Lower leg skin (tissue), 4 donors: Measurements from ENCODE around the gene CD34. TPM values are rescaled to one million over a fixed set of nuclear protein-coding genes. Genes with fewer than 3 reads are reported as not detected.

ENCODE experiments used
- DNase-seq, 2 donors: peaks; one replicate each; pipeline ENCODE4 v3.0.0-alpha.2; 2019; ENCODE audit warnings: low spot score in 2 of 2
- H3K4me3 ChIP-seq: fragments of 200-600 bp; sonication (generic); 2 replicates; pipeline ENCODE4 v1.5.1; 2017; ENCODE audit warnings: mild to moderate bottlenecking, low read depth; ENCODE audit not compliant: poor library complexity, severe bottlenecking
- POLR2A ChIP-seq, 2 donors: fragments of 450-650 bp; IDR thresholded peaks; one replicate each; pipeline ENCODE4 v1.6.1; 2016 to 2017; ENCODE audit warnings: antibody characterized with exemption in 2 of 2, mild to moderate bottlenecking in 1 of 2, moderate library complexity in 1 of 2
- WGBS, 2 donors: methylation state at CpG; one replicate each; pipeline ENCODE4 v1.1.5; 2018; 5-methylcytosine and 5-hydroxymethylcytosine counted together
- intact Hi-C: fragments of 100-400 bp; cut with DNase I; formaldehyde crosslinking; loops from one replicate; pipeline ENCODE4 v1.15.0; 2023; ENCODE audit warnings: low total_unique reads
- total RNA-seq, 4 donors: library from RNA; depleted of rRNA; stranded (reverse); fragments of >200 nt; gene quantifications; one replicate each; pipeline ENCODE4 v1.1.0, GENCODE V29; 2016
- TF ChIP-seq, protein P1 (sequence below), 3 donors: fragments of 450-650 bp; IDR thresholded peaks; one replicate each; pipeline ENCODE4 v1.5.1; 2016; ENCODE audit warnings: antibody characterized with exemption in 3 of 3, mild to moderate bottlenecking in 3 of 3, moderate library complexity in 2 of 3

CD34 gene
- total RNA-seq, 4 donors from 2014 or later, result 8.5 to 45.5 (median 26.0) TPM

DNA sequence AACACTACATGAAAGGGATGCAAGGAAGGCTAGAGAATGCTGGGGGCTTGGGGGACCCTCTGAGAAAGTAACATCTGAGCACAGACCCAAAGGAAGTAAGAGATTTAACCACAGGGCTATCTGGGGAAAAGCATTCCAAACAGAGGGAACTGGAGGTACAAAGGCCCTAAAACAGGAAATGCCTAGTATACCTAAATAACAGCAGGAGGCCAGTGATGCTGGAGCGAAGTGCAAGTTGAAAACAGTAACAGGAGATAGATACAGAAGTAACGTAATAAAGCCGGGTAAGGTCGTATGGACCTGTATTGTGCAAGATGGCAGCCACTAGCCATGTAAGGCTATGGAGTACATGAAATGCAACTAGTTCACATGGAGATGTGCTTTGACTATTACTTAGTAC, 52.1 kb downstream of the CD34 start:
- no peak for TF ChIP-seq POLR2A (IDR thresholded peaks at IDR 0.05)
- TF ChIP-seq, protein P1, sequence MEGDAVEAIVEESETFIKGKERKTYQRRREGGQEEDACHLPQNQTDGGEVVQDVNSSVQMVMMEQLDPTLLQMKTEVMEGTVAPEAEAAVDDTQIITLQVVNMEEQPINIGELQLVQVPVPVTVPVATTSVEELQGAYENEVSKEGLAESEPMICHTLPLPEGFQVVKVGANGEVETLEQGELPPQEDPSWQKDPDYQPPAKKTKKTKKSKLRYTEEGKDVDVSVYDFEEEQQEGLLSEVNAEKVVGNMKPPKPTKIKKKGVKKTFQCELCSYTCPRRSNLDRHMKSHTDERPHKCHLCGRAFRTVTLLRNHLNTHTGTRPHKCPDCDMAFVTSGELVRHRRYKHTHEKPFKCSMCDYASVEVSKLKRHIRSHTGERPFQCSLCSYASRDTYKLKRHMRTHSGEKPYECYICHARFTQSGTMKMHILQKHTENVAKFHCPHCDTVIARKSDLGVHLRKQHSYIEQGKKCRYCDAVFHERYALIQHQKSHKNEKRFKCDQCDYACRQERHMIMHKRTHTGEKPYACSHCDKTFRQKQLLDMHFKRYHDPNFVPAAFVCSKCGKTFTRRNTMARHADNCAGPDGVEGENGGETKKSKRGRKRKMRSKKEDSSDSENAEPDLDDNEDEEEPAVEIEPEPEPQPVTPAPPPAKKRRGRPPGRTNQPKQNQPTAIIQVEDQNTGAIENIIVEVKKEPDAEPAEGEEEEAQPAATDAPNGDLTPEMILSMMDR (IDR thresholded peaks at IDR 0.05), result no peak
- no peak overlapping the region for H3K4me3 ChIP-seq
- intact Hi-C loops, result no loop called here
- DNase-seq, result no peak
- WGBS, 2 donors, result 66 to 79% methylated on average over 4 of the region's 4 CpGs

DNA sequence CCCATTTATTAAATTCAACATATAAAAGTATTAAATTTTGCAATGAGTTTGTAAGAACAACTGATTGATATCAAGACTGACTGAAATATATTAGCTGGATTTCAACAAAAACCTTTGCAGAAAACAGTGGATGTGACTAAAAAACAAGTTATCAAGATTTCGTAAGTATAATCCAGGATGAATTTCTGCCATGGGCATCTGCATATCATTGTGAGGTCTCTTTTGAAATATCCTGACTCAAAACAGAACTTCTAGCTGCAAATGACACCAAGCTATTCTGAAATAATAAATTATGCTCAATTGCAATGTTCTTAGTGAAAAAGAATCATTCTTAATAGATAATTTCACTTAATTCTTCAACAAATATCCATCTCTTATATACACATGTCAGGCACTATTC, 52.6 kb downstream of the CD34 start:
- no peak for DNase-seq
- intact Hi-C loops, result no loop called here
- no peak for TF ChIP-seq POLR2A (IDR thresholded peaks at IDR 0.05)
- TF ChIP-seq, protein P1 (IDR thresholded peaks at IDR 0.05), result no peak
- WGBS, 2 donors, result 64 to 66% methylated on average over 1 of the region's 1 CpG
- H3K4me3 ChIP-seq, result no peak overlapping the region

DNA sequence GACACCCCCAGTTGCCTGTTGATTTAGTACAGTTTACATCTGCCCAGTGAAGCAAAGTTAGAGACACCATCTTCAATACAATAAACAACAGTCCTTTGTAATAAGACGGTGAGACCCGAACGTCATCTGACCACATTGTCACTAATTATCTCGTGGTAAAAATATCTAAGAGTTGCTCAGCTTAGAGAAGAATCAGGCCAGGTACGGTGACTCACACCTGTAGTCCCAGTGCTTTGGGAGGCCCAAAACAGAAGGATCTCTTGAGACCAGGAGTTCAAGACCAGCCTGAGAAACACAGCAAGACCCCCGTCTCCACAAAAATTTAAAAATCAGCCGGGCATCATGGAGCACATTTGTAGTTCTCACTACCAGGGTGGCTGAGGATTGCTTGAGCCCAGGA, 53.5 kb downstream of the CD34 start:
- 73 to 84% methylated on average over 7 of the region's 7 CpGs for WGBS, 2 donors
- intact Hi-C loops, result no loop called here
- TF ChIP-seq POLR2A (IDR thresholded peaks at IDR 0.05), result no peak
- TF ChIP-seq, protein P1 (IDR thresholded peaks at IDR 0.05), result no peak
- peak in 1 of 2 donors; percentile 39 for DNase-seq
- no peak overlapping the region for H3K4me3 ChIP-seq

DNA sequence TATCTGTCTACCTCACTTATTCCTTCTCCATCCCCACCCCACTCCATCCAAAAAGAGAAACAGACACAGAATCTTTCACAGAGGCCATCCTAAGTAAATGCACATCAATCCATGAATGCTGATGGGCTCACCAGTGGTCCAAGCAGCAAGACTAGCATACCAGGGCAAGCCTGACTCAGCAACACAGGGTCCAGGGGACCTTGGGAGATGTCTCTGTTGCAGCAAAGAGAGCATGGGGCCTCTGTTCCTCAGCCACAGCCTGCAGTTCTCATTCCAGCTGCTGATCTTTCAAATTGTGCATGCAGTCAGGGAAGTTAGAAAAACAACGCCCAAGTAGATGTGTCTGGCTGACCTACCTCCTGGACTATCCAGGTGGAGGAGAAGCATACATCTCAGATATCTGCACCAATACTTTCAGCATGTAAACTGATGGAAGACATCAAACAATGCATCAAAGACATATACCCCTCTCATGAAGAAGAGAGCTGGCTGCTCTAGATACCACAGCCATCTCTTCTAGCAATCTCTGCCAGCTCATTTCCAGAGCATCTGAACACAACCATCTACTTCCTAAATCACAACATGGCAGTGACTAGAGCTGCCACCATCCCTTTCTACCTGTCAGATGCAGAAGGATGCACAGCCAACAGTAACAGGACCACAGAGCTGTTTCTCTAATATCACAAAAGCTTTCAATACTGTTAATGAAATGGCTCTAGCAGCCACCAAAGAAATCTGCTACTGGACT, 54.5 kb downstream of the CD34 start:
- no peak for TF ChIP-seq POLR2A (IDR thresholded peaks at IDR 0.05)
- TF ChIP-seq, protein P1 (IDR thresholded peaks at IDR 0.05), result no peak
- peak in 1 of 2 donors; percentile 72 for DNase-seq
- H3K4me3 ChIP-seq, result no peak overlapping the region
- intact Hi-C loops, result no loop called here
- 53 to 100% methylated on average over 1 of the region's 1 CpG for WGBS, 2 donors

DNA sequence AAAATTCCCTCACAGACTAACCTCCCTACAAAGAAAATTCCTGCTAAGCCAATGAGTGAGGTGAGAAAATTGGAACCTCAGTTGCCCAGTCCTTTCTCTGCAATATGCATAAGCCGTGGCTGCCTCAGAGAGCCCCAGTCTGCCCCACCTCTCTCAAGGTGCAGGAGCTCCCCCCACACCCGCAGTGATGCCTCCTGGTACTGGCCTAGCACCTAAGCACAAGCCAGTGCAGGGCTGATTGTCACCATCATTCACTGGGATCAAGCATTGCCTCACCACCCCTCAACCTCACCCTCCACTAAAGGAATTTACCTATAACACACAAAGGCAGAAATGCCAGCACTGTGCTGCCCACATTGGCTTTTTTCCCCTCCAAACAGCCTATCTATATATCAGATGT, 56.9 kb downstream of the CD34 start:
- no peak overlapping the region for H3K4me3 ChIP-seq
- no peak for TF ChIP-seq POLR2A (IDR thresholded peaks at IDR 0.05)
- TF ChIP-seq, protein P1 (IDR thresholded peaks at IDR 0.05), result no peak
- intact Hi-C loops, result no loop called here
- 93 to 94% methylated on average over 2 of the region's 2 CpGs for WGBS, 2 donors
- DNase-seq, result peak in 1 of 2 donors; percentile 49

DNA sequence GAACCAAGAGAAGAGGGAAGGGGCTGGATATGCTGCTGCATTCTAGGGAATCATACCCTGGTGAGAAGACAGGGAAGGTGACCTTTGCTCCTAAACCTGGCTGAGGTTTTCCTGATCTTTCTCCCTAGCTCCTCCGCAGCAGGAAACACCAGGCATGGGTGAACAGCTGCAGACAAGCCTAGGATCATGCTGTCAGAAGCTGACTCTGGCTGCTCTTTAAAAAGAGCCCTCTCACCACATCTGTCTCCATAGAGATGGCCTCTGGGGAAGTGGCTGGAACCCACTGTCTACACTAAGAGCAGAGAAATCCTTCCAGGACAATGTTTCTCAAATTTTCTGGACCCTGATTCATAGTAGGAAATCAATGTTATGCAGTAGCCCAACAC, 57.6 kb downstream of the CD34 start:
- TF ChIP-seq, protein P1 (IDR thresholded peaks at IDR 0.05), result no peak
- no peak for TF ChIP-seq POLR2A (IDR thresholded peaks at IDR 0.05)
- intact Hi-C loops, result no loop called here
- no peak overlapping the region for H3K4me3 ChIP-seq
- DNase-seq, result peak in 1 of 2 donors; percentile 66
- WGBS, 2 donors, result 62 to 67% methylated on average over 1 of the region's 1 CpG
